Stimulated activated CD4-positive, alpha-beta T cell treated with anti-CD3 and anti-CD28 coated beads, Interleukin-4, amount 100 ng/mL, for 48 hours (primary cell): ENCODE data around the gene QKI.

Experiments
- DNase-seq, 2 donors: peaks; one replicate each; pipeline ENCODE4 v3.0.0-alpha.2; 2020; ENCODE audit warnings: low read depth in 2 of 2

Gene QKI

DNA sequence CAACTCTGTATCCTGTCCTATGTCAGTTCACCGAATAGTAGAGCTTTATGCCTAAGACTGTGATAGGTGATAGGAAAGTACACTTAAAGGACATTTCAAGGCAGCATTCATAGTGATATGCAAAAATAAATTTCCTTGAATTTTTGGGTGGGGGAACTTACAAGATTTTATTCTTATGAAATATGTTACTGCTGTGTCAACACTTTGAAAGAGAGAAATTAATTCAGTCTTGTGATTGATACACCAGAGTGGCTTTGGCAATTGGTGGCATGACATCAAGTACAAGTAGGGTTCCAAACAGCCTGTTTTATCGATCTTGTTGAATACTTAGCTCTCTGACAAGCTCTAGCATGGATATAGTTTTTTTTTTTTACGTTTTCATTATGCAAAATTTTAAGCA, 72.3 kb downstream of the QKI start:
- DNase-seq, result no peak

DNA sequence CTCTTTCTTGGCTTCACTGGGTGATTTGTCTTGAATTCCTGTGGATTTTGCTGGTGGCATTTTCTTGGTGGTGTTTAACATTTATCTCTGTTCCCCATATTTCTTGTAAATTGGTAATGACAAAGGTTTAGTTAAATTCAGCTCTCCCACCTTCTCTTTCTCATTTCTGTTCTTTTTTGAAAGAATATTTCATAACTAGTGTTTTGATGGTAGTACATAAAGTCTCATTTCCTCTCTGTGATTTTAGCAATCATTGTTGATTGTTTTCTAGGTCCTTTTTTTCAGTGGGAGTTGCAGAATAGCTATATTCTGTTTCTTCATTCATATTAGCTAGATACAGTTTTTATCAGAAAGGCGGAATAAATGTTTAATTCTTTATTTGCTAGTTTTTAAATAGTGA, 73.1 kb downstream of the QKI start:
- no peak for DNase-seq

DNA sequence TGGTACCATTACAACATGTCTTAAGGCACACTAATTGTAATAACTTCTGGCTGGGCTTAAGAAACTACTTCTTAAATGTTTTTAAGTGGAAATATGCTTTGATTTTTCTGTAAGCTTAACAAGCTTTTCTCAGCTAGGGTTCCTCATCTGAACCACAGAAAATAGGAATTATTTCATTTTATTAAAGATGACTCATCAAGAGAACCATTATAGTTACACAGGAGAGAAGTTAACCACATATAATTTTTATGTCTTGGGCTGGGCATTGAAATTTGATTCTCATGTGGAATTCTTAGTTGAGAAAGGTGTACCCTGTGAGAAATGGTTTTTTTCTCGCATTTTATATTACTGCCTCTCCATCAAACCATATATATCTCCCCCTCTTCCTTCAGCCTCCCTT, 75.1 kb downstream of the QKI start:
- no peak for DNase-seq

DNA sequence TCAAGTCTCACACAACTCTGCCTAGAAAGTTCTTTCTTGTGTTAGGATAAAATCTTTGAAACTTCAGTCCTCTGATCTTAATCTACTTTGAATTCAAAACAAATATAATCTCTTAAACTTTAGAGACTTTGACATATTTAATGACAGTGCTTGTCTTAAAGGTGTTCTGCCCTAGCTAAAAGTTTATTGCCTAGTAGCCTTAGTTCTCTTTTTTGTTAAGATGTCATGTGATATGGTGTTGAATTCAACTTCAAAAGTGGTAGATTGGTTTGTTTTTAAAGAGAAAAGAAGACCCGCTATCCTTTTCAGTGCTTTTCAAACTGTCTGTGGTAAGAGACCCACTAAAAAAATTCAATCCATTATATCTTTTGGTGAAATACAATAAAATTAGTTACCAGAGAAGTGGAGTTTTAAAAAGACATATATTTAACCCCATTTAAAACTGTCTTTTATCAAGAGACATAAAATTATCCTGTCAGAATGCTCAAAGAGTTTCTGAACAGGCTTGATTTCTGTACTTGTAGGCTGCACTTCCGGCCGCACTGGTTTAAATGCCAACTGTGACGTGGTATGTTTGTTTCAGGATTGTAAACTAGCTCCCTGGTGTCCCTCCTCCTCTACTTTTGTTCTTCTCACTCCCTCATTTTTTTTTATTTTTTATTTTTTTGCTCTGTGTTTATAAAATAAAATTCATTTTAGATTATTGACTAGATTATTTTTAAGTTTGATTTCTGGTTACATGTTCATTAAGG, 76.5 kb downstream of the QKI start:
- no peak for DNase-seq

DNA sequence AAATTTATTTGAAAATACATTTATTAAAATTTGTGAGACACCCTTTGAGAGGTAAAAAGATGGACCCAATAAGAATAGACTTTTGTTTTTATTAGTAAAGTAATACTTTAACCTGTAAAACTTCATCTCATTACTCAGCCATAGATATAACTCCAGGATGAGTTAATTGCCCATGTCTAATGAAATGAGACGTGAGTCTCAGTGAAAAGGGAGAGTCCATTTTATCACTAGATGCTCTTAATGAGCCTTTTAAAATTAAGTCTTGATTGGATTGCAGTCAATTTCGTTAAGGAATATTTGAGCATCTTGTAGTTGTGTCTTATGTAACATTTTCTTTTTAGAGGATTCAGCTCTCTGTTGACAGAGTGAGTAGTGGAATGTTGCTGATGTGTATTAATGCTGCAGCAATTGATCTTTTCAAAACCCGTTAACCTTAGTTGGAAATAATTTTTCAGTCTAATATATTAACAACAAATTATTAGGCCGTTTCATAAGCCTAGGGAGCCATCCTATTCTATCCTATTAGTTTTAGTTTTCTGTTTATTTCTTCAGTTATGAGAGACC, 77.3 kb downstream of the QKI start:
- no peak for DNase-seq

DNA sequence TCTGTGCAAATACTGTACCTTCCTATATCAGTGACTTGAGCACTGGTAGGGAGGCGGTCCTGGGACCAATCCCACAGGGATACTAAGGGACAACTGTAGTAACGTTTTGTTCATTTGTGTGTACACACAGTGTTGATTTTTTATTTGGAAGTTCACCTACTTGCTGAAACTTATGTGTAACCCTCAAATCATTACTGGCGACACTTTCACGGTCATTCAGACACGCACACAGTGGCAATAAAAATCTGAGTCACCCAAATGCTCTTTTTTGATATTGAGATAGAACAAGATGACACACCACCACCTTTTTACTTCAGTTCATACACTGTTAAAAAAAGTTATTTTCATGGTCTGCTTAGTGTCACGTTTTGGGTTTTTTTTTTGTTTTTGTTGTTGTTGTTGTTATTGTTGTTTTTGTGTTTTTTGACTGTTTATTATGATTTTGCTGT, 79.8 kb downstream of the QKI start:
- no peak for DNase-seq

DNA sequence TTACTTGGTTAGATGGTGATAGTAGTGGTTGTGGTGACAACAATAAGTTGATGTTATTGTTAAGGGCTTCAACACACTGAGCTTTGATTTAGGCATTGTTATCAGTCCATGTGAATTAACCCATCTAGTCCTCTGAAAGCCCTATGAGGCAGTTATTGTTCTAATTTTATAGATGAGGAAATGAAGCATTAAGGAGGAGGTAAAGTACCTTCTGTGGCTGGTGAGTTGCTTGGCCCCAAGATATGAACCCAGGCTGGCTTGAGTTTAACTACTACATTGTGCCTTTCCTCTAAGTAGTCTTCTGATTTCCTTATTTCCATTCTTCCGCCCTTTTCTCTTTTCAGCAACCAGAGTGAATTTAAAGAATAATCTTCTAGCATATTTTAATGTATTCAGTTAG, 81.7 kb downstream of the QKI start:
- DNase-seq, result no peak

DNA sequence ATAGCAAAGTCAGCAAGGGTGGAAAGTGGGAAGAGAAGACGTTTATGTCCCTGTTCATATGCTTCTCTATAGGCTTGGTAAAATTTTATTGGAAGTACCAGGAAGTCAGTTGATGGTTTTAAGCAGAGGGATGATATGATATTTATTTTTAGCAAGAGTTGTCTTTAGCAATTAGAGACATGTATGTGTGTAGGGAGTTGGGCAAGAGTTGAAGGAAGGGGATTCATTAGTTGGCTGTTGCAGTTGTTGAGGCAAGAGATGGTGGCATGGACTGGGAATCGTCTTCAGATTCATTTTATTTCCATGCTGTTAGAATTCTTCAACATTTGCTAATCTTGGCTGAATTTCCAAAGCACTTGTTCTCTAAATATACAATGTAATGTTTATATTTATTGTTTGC, 85.6 kb downstream of the QKI start:
- no peak for DNase-seq

DNA sequence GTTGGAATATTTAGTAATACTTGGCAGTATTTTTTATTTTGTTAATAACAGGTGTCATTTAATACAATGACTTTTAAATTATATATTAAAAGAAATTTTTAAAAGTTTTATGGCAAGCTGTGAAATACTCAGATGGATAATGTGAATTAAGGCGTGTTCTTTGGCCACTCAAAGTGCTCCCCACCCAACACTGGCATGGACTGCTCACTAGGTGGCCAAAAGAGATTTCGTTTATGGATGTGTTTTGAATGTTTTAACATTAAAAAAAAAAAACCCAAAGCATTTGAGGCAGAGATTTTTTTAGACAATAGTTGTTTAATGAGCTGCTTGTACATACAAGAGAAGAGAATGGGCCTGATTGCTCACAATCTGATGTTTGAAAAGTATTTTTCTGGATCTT, 86.5 kb downstream of the QKI start:
- DNase-seq, result no peak

DNA sequence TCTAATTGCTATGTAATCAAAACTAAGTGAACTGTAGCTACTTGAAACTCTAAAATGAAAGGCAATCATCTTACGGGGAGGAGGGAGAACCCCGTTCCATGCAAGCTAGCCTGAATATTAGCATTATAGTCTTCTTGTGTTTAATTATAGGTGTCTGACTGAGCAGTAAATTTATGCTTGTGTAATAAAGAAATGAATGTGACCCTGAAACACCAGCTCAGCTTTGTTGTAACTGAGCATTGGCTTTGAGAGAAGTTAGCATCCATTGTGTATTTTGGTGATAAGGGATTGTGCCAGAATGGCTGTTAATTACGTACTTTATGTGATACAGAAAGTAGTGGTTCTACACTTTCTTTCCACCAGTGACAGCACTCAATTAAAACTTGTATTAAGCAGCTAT, 86.9 kb downstream of the QKI start:
- DNase-seq, result no peak

DNA sequence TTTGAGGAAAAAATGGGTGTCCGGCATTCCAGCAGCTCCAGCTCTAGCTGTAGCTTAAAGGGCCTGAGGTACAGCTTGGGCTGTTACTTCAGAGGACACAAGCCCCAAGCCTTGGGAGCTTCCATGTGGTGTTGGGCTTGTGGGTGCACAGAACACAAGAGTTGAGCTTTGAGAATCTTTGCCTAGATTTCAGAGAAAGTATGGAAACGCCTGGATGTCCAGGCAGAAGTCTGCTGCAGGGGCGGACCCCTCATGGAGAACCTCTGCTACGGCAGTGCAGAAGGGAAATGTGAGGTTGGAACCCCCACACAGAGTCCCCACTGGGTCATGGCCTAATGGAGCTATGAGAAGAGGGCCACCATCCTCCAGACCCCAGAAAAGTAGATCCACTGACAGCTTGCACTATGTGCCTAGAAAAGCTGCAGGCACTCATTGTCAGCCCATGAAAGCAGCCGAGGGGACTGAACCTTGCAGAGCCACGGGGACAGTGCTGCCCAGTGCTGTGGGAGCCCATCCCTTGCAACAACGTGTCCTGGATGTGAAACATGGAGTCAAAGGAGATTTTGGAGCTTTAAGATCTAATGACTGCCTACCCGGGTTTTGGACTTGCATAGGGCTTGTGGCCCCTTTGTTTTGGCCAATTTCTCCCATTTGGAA, 90.6 kb downstream of the QKI start:
- no peak for DNase-seq

DNA sequence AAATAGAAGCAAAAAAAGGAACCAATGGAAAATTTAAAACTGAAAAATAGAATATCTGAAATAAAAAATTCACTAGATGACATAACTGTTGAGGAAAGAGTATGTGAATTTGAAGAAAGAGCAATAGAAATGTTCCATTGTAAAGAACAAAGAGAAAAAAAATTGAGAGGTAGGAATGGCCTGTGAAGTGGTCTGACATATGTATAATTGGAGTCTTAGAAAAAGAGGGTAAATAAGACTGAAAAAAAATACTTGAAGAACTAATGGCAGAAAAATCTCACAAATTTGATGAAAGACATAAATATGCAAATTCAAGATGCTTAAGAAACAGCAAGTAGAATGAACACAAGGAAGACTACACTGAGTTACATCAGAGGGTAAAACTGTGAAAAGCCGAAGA, 93.4 kb downstream of the QKI start:
- no peak for DNase-seq

DNA sequence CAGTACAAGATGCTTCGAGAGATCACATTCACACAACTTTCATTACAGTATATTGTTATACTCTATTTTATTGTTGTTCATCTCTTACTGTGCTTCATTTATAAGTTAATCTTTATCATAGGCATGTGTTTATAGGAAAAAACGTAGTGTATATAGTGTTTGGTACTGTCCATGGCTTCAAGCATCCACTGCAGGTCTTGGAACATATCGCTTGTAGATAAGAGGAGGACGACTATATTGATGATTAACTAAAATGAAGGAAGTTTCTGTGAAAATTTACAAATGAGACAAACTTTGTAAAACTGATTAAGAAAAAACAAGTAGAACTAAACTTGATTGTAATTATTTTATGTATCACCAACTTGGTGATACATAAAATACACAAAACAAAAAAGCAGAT, 98.5 kb downstream of the QKI start:
- DNase-seq, result no peak

DNA sequence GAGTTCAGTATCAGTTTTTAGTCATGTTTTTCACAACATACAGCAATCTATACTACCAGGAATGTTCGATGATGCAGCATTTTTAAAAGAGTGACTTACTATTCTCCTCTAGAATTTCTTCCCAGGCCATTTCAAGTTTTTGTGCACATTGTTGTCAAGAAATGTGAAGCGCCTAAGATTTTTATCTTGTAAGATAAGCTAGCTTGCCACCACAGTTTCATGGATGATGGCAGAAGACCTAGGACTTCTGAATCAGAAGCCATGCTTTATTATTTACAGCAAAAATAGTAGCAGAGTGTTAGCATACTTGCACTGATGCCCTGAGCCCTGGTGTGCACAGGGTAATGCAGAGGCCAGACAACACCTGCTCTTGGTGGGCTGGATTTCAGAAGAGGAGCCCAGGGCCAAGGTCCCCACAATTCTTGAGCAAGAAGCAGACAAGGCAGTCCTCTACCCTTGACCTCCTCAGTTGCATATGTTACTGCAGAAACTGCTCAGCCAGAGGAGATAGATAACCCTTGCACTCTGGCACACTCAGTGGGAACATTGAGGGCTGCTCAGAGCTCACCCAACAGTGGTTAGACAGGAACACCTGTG, 99.2 kb downstream of the QKI start:
- DNase-seq, result no peak

DNA sequence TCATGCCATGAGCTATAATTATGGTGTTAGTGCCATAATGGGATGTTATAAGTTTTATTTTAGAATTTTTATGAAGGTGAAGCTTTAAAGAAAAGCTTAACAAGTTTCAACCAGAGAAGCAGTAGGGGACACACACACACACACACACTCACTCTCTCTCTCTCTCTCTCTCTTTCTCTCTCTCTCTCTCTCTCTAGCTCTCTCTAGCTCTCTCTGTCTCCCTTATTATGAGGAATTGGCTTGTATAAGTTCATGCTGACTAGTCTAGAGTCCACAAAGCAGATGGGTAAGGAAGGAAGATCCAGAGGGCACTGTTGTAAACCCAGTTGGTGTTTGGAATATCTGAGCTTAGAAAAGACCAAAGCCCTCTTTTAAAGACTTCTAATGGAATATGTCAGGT, 102.4 kb downstream of the QKI start:
- DNase-seq, result no peak

DNA sequence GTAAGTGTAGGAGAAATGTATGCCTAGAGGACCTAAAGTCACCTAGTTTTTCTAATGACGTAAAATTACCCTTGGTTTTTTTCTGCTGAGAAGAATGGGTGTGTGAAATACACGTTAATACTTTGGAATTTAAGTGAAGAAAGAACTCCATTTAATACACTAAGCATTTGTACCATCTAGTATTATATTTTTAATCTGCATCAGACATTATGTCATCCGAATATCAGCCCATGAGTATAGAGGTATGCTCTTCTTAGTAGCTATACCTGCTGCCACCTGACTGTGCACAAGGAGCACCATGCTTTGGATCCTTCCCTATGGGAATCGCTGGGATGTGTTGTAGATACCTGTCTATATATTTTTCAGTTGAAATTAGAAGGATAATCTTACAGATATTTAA, 106.4 kb downstream of the QKI start:
- no peak for DNase-seq

DNA sequence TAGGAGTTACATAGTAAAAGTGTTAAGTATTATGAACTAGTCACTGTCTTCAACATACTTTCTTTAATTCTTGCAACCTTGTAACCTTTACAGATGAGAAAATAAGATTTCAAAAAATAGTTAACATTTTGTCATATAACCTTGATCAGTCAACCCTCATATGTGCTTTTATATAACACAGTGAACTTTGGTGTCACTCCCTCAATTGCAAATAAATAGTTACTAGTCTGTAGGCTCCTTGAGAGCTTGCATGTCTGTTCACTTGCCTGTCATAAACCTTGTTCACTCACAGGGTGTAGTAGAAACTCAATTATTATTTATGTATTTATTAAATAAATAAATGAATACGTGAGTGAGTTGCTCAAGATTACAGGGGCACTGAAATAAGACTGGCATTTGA, 107.5 kb downstream of the QKI start:
- DNase-seq, result no peak

DNA sequence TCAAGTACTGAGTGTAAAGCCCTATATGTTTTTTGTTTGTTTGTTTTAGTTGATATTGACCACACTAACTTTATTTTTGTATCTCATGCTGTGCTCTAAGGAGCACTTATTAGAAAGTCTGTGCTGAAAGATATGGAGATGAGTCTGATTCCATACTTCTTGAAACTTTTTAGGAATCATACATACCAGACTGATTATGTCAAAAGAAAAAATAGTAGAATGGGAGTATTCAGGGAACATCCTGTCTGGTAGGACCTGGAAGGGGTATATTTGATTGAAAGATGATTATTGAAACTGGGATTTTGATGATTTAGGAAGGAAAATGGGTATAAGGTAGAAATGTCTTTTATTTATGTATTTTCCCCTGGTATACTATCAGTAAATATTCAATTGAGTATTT, 111.4 kb downstream of the QKI start:
- no peak for DNase-seq

DNA sequence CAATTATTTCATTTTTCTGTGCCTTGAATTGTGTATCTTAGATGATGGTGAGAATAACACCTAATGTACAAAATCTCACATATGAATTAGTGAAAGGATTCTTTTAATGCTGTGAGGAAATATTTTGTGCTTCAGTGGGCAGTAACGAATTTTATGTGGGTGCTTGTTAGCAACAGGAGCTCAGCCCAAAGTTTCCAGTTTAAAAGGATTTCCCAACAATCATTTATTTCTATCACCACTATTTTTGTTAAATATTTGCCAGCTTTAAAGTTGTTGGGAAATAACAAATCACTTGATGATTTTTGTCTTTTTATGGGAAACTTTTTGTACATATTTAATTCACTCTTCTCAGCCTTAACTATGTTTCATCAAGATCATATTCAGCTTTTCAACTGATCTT, 111.8 kb downstream of the QKI start:
- DNase-seq, result no peak

DNA sequence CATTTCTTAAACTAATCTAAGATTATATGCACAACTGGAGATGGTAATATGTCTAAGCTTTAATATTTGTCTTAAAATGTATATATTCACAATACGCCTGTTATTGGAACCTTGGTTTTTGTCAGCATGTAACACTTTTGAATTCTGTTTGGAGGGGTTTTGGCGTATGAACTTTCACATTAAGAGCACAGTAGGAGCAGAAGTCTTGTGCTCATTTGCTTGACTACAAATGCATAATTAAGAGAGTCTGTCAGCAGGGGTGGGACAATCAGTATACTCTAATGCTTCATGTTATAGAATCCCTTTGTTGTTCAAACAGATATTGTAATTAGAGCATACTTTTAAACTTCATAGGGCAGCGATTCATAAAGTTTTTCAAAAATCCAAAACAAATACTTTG, 112.8 kb downstream of the QKI start:
- no peak for DNase-seq

DNA sequence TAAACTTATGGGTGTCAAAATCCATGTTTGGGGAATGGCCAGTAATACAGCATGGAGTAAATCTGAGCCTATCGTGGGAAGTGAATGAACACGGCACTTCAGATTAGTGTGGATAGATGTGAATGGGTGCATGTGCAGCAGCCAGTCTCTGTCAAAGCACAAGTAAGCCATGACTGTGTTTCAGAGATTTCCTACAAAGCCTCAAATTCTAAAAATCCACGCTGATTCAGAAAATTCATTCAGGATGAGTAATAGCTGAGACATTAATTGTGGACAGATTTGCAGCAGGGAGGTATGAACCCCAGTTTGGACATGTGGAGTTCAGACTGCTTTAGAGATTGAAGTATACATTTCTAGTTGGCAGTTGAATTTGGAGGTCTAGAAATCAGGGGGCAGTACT, 115.1 kb downstream of the QKI start:
- no peak for DNase-seq

DNA sequence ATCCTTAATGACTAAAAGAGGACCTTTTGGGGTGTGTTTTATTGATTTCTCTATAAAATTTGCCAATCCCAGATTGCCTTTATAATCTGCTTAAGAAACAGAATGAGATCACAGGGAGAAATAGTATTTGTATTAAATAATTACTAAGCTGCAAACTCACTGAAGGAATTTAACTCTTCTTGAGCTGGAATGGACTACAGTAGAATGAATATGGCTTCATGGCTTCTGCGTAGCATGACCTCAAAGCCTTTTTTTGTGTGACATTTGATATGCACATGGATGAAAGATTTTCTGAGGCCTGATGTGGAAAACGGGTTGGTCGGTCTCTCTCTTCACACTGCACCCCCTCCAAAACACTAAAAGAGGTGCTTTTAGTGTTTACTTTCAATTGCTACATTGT, 115.9 kb downstream of the QKI start:
- no peak for DNase-seq

DNA sequence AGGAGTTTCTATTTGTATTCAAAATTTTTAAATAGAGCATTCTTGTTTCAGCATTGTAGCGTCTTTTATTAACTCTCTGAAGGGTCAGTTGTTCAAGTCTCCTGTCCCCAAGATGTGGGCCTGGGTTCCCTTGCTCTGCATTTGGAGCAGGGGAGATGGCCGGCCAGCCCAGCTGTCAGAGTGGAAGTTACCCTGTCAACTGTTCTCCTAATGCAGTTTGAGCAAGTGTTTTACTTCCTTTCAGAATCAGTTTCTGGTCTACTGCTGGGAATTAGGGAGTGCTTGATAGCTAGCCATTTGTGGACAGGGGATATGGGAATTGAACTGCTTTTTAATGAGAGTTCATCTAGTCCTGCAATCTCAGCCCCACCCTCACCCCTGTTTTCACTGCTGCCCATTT, 116.6 kb downstream of the QKI start:
- no peak for DNase-seq
